Lung microvascular endothelial cell (primary cell): ENCODE measurements around the gene METTL17. TPM values are rescaled to one million over a fixed set of nuclear protein-coding genes. Genes with fewer than 3 reads are reported as not detected.
A peak's percentile ranks its signal among the peaks of the same experiment; 100 is the strongest.
"Not testable (repeated sequence)": the region's sequence is repeated elsewhere in the genome, so short reads cannot be mapped to it uniquely, and the experiment has no call there.

Experiments
- DNase-seq, 2 donors: peaks; one replicate each; pipeline versions ENCODE4 v3.0.0 to v3.0.0-alpha.2; 2010; ENCODE audit warnings: low read depth in 2 of 2
- total RNA-seq: library from RNA; depleted of rRNA; stranded (reverse); fragments of >200 nt; gene quantifications from 2 replicates; pipeline ENCODE4 v1.2.1, GENCODE V29; 2014

Gene METTL17, protein sequence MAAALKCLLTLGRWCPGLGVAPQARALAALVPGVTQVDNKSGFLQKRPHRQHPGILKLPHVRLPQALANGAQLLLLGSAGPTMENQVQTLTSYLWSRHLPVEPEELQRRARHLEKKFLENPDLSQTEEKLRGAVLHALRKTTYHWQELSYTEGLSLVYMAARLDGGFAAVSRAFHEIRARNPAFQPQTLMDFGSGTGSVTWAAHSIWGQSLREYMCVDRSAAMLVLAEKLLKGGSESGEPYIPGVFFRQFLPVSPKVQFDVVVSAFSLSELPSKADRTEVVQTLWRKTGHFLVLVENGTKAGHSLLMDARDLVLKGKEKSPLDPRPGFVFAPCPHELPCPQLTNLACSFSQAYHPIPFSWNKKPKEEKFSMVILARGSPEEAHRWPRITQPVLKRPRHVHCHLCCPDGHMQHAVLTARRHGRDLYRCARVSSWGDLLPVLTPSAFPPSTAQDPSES
- 13.1 and 19.0 TPM in 2 replicates for total RNA-seq

DNA sequence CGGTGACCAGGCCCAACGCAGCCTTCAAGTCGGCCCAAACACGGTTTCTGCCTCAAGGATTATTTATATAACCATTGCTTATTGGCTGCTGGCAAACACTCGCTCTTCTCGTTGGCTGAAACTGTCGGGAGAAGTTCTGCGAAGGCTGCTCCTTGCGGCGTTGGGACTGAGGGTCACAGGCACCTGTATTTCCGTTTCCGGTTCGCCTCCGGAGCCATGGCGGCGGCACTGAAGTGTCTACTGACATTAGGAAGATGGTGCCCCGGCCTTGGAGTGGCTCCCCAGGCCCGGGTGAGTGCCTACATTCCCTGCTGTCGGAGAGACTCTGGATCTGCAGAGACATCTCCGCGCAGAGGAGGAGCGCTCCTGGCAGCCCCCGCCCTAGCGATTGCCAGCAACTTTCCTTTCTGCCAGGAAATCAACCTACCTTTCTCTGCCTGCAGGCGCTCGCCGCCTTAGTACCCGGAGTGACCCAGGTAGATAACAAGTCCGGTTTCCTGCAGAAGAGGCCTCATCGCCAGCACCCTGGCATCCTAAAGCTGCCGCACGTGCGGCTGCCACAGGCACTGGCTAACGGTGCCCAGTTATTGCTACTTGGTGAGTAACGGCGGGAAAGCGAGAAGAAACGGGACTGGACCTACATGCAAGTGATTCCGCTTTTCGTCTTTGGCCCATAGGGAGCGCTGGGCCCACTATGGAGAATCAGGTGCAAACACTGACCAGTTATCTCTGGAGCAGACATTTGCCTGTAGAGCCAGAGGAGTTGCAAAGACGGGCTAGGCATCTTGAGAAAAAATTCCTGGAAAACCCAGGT lies at the start of gene METTL17:
Gene METTL17, plus strand, starts transcription at position 194 of the 814 bp plus-strand sequence. Its CDS starts 23 bp downstream, at position 217.
- peak; percentile 70 to 96 for DNase-seq

DNA sequence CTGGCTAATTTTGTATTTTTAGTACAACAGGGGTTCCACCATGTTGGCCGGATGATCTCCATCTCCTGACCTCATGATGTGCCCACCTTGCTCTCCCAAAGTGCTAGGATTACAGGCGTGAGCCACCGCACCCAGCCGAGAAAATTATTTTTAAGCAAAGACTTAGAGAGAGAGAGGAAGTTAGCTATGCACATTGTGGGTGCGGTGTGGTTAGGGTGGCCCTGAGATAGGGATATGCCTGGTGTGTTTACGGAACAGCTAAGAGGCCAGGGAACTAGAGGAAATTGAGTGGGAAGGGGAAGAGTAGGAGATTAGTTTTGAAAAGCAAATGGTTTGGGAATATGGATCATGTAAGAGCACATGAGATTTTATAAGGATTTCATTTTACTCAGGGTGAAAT lies 44.6 kb upstream of the METTL17 start:
- DNase-seq = not testable (repeated sequence)

DNA sequence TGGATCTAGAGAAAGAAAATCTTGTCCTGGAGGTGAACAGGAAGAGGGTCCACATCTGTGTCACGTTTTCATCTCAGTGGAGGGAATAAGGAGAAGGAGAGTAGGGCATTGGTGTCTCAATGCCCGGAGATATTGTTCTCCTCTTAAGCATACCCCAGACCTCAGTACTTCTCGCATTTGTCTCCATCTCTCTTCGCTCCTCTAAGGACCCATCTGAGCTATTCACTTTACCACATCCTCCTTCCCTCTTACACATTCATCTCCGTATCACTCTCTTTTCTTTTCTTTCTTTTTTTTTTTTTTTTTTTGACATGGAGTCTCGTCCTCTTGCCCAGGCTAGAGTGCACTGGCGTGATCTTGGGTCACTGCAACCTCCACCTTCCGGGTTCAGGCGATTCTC lies 43.1 kb upstream of the METTL17 start:
- not testable (repeated sequence) for DNase-seq

DNA sequence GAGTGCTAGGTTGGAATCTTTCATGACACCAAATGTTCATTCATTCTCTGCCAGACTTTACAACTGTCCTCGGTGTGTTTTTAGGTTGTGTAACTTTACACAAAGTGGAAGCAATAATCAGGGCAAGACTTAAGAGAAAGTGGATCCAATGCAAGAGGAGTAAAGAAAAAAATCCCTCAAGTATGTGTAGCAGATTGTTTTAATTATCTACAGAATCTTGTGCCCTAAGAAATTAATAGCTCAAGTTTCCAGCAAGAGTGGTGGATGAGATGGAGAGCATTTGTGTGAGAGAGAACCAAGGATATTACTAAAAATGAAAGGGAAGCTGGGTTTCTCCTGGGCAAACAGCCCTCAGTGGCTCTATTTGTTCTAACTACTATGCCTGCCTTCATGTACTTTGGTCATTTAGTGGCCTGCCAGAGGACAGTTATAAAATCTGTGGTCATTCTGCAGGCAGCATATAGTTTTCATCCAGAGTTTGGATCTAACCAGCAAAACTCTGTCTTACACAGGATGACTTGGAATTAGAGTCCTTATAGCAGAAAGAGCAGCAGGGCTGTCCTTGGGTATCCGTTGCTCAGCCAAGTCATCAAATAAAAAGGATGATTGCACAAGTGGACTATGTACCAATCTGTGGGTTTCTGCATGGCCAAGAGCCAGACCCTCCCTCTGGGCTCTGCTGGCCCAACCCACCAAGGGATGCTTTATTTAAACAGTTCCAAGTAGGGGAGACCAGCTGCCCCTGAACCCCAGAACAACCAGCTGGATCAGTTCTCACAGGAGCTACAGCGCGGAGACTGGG lies 34.8 kb upstream of the METTL17 start, which contains the start of gene RNASE2:
Gene RNASE2, plus strand, starts transcription at position 752 of the 802 bp plus-strand sequence. CDS start 285 bp downstream, outside the sequence.
- not testable (repeated sequence) for DNase-seq

DNA sequence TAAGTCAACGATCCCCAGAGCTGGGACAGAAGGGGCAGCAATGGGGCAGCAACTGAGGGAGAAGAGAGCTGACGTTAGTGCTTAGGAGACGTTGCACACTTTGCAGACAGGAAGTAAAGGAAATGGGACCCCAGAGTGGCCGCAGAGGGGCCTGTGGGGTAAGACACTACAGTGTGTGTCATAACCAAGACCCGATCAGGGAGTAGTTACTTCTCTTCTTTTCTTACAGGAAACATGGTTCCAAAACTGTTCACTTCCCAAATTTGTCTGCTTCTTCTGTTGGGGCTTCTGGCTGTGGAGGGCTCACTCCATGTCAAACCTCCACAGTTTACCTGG lies 34.3 kb upstream of the METTL17 start:
- DNase-seq = not testable (repeated sequence)

DNA sequence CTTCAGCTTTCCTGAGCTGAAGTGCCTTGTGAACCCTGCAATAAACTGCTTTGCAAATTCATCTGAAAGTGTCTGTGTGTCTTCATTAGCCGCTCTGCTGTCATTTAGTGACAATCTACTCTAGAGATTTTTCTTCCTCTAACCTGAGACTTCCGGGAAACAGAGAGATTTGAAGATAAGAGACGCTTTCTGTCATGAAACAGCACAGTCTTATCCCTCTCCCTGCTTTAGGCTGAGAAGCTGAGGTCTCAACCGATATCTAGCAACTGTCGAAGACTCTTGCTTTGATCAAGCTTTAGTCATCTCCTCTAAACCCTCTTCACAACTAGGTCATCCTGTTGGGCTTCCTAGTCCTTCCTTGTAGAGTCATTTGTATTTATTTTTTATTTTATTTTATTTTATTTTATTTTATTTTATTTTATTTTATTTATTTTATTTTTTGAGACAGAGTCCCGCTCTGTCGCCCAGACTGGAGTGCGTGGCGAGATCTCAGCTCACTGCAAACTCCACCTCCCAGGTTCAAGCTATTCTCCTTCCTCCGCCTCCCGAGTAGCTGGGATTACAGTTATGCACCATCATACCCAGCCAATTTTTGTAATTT lies 33.3 kb upstream of the METTL17 start:
- no peak for DNase-seq

DNA sequence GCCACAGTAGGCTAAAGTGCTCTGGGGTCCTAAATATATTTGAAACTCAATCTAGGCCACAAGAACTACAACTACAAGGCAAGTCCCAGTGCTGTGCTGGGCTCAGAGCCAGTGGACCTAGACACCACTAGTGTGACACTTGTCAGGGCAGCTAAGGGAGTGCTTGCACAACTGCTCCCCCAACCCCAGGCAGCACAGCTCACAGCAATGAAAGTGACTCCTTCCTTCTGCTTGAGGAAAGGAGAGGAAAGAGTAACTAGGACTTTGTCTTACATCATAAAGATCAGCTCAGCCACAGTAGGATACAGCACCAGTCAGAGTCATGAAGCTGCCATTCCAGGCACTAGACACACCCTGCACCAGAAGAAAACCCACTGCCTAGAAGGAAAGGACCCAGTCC lies 30.8 kb upstream of the METTL17 start:
- DNase-seq = not testable (repeated sequence)

DNA sequence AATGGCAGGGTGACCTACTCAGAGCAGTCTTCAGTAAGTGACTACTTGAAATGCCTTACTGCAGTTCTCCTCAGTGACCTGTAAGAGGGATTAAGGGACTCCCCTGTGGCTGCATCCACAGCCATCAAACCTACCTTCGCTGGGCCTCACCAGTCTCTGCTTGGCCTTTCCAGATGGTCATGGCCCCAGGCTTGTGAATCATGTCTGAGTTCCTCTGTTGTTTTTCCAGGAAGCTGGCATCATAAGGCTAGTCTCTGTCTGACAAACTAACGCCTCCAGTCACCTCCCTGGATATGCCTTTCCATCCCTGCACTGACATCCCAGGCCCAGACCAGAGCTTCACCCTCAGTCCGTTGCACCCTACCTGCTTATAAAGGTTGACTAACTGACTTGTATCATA lies 20.4 kb upstream of the METTL17 start:
- no peak for DNase-seq

DNA sequence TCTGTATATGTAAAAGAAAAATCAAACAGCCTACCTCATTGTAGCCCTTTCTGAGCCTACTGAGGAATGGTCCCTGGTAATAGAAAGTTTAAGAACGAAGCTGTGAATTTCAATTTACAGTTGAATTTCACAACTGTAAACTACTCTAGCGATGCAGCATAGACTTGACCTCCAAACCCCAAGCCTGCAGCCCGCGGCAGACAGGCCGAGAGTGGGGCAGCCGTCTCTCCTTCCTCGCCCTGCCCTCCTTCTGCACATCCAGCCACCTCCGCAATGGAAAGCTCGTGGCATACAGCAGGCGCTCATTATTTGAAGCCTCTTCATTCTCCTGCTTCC lies 19.2 kb upstream of the METTL17 start:
- DNase-seq = no peak

DNA sequence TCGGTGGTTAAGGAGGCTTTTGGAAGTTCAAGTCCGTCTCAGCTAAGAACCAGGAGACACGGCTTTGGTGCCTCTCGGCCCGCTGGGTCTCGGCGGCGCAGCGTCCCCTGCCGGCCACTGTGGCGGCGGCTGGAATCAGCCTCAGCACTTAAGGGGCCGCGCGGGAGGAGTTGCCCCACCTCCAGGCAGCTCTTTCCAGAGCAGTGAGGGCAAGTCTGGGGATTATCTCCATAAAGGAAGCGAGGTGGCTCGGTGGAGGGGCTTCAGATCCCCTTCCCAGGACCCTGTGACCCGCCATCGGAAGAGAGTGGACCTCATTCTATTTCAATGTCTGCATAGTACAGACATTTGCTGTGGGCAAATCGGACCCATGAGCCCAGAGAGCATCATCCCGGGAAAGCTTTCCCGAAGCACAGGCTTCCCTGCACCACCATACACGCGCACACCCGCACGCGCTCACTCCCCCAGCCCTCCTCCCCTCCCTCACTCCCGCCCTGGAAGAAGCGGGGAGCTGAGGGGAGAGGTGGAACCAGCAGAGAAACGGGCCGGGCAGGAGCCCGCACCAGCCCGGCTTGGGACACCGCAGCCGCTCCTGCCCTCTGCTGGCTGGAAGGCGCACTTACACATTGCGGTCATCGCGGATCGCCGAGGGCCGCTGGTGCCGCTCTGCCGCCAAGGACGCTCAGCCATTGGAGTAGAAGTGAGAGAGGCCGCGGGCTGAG lies 18.6 kb upstream of the METTL17 start:
- DNase-seq = peak; percentile 86 to 89

DNA sequence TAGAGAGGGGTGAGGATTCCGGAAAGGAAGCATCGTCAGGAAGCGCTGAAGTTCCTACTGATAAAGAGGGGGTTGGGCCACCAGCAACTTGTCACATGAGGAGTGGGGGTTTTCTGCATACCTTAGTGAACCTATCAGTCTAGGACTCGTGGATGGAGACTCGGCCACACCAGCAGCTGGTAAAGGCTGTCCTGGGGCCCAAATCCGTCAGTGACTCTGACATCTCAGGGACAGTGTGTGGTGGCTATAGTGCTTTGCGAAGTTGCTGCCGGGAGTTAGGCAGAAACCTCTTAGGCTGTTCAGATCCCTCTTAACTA lies 18.1 kb upstream of the METTL17 start:
- DNase-seq = no peak

DNA sequence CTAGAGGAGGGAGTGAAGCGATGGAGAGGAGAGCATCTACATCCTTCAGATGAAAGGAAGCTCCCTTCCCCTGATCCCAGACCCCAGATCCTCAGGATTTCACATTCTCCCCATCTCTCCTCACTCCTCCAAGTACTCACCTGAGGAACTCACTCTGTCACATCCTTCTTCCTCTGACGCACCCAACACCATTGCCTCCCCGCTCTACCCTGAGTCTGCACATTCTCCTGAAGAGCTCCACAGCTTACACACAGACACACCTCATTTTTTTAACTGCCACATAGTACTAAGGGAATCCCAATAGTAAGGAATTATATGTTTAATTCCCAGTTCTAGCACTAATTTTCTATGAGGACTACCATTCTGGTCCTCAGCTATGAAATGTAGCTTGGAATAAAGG lies 16.3 kb upstream of the METTL17 start:
- DNase-seq = no peak

DNA sequence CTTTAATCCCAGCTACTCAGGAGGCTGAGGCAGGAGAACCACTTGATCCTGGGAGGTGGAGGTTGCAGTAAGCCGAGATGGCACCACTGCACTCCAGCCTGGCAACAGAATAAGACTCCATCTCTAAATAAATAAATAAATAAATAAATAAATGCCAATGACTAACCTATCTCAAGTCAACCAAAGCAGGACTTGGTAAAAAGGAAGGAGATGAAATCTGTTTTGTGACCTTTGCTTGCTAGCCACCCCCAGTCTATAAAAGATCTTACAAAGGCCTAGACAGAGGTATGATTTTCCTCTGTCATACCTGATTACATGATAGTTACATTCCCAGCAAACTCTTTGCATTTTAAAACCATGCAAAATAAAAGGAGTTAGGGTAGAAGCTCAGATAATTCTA lies 13.5 kb upstream of the METTL17 start:
- peak in 1 of 2 donors; percentile 51 for DNase-seq

DNA sequence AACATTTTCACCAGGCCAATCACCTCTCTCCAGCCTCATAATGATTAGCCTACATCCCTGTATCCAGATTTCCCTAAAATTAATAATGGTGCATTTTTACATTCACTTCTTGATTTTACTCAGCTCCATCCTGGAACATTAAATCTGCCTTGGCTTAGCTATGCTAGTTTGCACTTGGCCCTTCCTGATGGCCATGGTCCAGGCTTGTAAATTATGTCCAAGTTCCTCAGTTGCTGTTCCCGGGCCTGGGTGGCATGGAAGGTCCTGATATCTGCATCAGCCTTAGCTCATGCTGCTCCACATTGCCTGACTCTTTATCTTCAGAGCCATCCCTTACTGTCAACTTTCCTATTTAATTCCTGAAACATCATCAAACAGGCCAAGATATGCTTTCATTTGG lies 11.1 kb upstream of the METTL17 start:
- no peak for DNase-seq

DNA sequence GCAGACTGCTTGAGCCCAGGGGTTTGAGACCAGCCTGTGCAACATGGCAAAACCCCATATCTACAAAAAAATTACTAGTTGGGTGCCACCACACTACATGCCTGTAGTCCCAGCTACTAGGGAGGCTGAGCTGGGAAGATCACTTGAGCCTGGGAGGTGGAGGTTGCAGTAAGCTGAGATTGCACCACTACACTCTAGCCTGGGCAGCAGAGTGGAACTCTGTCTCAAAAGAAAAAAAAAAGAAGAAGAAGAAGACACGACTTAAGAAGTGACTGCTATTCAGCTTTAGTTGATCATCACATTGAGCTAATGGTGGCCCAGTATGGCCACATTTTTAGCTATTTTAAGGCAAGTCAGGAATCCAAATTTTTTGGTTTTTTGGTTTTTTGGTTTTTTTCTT lies 8.9 kb upstream of the METTL17 start:
- DNase-seq = no peak

DNA sequence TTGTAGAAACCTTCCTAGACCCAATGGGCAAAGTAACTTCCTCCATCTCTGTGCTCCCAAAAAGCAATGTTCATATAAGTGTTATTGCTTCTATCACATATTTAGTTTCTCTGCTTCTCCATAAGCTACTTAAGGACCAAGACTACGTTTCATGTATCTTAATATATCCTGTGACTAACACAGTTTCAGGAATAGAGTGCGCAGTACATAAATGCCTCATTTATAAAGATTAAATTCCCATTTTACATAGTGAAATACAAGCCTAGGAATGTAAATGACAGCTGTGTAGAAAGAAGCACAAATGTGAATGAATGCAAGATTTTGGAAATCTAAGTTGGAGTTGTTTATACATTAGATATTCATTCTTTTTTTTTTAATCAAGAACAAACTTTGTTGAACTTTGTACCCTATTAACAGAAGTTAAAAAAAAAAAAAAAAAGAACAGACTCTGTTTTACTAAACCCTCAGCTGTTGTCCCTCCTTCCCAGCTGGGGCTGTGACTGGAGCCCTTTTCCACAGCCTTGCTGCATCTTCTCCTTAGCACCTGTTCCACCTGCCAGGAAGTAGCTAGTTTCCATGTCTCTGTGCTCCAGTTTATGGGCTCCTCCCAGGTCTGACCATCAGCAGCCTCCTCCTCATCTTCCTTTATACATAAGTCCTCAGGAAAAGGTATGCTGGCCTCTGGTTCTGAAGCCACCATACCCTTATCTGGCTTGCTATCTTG lies 7.0 kb upstream of the METTL17 start:
- no peak for DNase-seq

DNA sequence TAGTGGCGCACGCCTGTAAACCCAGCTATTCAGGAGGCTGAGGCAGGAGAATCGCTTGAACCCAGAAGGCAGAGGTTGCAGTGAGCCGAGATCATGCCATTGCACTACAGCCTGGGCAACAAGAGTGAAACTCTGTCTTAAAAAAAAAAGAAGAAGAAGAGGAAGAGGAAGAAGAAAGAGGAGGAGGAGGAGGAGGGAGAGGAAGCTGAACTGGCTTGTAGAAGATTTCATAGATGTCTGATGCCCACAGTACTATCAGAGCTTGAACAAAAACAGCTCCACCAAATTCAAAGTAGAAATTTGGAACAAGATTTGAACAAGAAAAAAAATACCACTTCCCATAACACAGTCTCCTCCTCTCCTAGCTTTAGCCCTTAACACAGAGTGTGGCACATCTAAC lies 4.1 kb upstream of the METTL17 start:
- DNase-seq = not testable (repeated sequence)

DNA sequence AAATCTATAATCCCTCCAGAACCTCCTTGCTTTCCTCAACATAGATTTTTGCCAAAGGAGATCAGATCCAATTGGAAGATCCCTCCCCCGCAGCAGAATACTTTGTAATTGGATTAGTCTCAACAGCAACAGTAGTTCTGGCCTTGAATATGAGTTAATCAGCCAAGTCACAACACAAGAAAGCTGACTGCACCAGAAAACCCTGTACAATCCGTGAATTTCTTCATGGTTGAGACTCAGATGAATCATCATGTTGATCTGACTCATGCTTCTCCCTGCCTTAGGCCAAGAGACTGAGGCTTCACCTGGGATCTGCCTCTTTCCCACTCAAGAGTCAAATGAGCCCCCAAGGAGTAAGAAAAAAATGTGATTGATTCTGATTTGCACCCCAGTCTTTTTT lies 3.0 kb upstream of the METTL17 start:
- DNase-seq = peak in 1 of 2 donors; percentile 88

DNA sequence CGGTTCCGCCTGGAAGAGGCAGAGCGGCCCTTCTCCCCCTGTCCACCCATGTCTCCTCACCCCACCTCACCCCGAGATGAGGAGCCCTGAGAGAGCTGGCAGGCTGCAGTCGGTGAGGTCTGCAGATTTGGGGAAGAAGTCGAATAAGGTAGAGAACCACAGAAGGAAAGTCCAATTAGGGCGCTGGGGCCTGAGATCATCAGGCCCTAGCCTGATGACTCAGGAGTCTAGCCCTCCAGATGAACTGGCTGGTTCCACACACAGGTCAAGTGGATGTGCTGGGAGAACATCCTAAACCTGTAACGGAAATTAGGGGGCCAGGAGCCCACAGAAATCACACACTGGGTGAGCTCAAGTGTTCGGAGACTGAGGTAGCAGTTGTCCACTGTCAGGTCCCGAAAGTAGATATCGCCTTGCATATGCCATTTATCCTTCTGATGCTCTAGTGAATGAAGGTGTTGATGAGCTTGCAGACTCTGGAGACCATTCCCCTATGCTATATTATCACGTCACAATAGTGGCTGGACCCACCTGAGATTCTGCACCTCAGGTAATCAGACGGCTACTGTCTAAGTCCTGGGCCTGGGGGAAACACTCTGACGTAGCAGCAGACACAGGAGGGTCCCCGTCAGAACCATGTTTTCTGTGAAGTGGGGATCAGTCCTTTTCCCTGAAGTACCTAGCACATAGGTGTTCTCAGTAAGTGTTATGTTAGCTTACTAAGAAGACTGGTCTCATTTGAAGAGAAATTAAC lies 886 bp upstream of the METTL17 start:
- peak in 1 of 2 donors; percentile 10 for DNase-seq

DNA sequence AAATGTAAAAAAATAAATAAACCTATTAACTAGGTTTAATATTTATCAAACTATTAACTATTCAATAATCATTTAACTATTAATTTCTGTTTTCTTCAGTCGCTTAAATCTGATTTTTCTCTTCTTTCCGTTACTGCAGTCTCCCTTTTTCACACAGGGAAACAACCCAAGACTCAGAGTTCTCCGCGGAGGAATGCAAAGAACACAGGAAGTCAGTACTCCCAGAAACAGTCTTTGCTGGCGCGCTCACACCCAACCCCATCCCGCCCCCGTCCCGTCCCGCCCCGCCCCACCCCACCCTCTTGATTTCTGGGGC lies 351 bp upstream of the METTL17 start:
- DNase-seq = no peak
